ENCODE results near the gene PDE7B. TPM values are rescaled to one million over a fixed set of nuclear protein-coding genes. Genes with fewer than 3 reads are reported as not detected.

PDE7B gene
- total RNA-seq, 2 donors from 2014 or later = 9.0 to 11.2 TPM

- Histone ChIP-seq H3K27me3 (no peaks in the 10 kb centered on the region), H3K4me3 (no peak overlapping the region), H3K4me1 (peaks cover 0 to 4% of the 10 kb centered on the region in 2 donors), H3K27ac (no peak overlapping the region), H3K36me3 (no peaks in the 10 kb centered on the region), H3K9me3 (no peaks in the 10 kb centered on the region)
- DNase-seq (ENCODE audit: low spot score) = no peak
- TF ChIP-seq, protein P1, sequence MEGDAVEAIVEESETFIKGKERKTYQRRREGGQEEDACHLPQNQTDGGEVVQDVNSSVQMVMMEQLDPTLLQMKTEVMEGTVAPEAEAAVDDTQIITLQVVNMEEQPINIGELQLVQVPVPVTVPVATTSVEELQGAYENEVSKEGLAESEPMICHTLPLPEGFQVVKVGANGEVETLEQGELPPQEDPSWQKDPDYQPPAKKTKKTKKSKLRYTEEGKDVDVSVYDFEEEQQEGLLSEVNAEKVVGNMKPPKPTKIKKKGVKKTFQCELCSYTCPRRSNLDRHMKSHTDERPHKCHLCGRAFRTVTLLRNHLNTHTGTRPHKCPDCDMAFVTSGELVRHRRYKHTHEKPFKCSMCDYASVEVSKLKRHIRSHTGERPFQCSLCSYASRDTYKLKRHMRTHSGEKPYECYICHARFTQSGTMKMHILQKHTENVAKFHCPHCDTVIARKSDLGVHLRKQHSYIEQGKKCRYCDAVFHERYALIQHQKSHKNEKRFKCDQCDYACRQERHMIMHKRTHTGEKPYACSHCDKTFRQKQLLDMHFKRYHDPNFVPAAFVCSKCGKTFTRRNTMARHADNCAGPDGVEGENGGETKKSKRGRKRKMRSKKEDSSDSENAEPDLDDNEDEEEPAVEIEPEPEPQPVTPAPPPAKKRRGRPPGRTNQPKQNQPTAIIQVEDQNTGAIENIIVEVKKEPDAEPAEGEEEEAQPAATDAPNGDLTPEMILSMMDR (IDR thresholded peaks at IDR 0.05) = no peak
Observed at GRCh38 chr6:135870722-135871121, 19.2 kb downstream of the PDE7B start.

DNA sequence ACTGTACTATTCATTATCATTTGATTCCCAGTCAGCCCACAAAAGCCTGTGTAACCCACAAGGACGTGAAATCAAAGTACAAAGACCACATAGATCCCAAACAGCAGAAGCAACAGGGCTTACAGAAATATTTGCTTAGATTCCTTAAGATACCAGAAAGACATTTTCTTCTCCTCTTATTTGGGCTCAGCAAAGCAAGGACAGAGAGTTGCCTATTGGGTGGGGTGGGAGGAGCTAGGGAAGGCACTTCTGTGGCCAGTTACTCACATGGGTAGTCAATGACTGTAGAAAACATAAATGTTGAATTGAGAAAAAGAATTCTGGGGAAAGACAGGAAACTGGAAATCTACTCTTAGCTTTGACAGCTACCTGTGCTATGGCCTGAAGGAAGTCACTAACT, 19.8 kb downstream of the PDE7B start:
- Histone ChIP-seq H3K9me3 (no peaks in the 10 kb centered on the region), H3K27ac (no peak overlapping the region), H3K4me3 (no peak overlapping the region), H3K36me3 (no peaks in the 10 kb centered on the region), H3K4me1 (peaks cover 0 to 4% of the 10 kb centered on the region in 2 donors), H3K27me3 (no peaks in the 10 kb centered on the region)
- no peak for DNase-seq (ENCODE audit: low spot score)
- TF ChIP-seq, protein P1 (IDR thresholded peaks at IDR 0.05) = no peak

DNA sequence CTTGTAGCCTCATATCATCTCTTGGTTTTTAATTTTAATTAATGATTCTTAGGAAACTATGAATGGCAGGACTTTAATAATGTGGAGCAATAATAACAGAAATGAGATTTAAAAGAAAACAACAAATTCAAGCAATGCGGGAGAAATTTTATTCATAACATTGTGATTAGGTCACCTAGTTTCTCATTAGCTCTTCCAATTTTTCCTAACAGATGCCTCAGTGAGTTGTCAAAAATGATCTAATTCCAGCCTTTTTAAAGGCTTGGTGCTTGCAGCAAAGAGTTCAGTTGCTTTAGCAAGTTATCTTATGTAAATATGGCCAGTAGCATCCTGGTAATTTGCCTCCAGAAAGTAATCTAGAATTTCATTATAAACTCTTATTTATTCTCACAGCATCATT, 20.4 kb downstream of the PDE7B start:
- no peak overlapping the region for H3K27ac ChIP-seq
- no peaks in the 10 kb centered on the region for H3K27me3 ChIP-seq
- peaks cover 0 to 4% of the 10 kb centered on the region in 2 donors for H3K4me1 ChIP-seq
- TF ChIP-seq, protein P1 (IDR thresholded peaks at IDR 0.05) = no peak
- H3K36me3 ChIP-seq = no peaks in the 10 kb centered on the region
- no peak for DNase-seq (ENCODE audit: low spot score)
- no peaks in the 10 kb centered on the region for H3K9me3 ChIP-seq
- no peak overlapping the region for H3K4me3 ChIP-seq

GRCh38 chr6:135875446-135875845, 23.9 kb downstream of the PDE7B start:
- peaks cover 0 to 4% of the 10 kb centered on the region in 2 donors for H3K4me1 ChIP-seq
- no peaks in the 10 kb centered on the region for H3K27me3 ChIP-seq
- H3K27ac ChIP-seq = no peak overlapping the region
- no peak overlapping the region for H3K4me3 ChIP-seq
- H3K36me3 ChIP-seq = no peaks in the 10 kb centered on the region
- DNase-seq (ENCODE audit: low spot score) = no peak
- no peaks in the 10 kb centered on the region for H3K9me3 ChIP-seq
- TF ChIP-seq, protein P1 (IDR thresholded peaks at IDR 0.05) = no peak

DNA sequence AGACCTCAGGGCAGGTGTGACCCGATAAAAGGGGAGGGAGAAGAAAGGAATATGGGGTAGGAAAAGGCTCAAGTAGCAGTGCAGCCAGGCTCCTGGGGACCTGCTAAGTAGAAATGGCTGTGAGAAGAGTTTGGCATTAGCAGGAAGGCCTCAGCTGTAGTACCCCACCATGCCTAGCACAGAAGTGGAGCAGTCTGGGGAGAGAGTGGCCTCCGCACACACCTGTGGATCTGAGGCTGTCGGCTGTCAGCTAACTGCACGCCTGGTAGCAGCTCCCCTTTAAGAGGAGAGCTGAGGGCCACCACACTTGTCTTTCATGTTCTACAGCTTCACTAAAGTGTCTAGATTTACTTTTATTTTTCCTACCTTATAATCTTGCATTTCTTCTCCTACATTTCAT, 24.6 kb downstream of the PDE7B start:
- TF ChIP-seq, protein P1 (IDR thresholded peaks at IDR 0.05) = no peak
- no peaks in the 10 kb centered on the region for H3K27me3 ChIP-seq
- no peak overlapping the region for H3K27ac ChIP-seq
- peaks cover 0 to 4% of the 10 kb centered on the region in 2 donors for H3K4me1 ChIP-seq
- no peaks in the 10 kb centered on the region for H3K36me3 ChIP-seq
- no peak for DNase-seq (ENCODE audit: low spot score)
- H3K9me3 ChIP-seq = no peaks in the 10 kb centered on the region
- no peak overlapping the region for H3K4me3 ChIP-seq

- H3K4me3 ChIP-seq = no peak overlapping the region
- H3K9me3 ChIP-seq = no peaks in the 10 kb centered on the region
- no peaks in the 10 kb centered on the region for H3K4me1 ChIP-seq
- DNase-seq (ENCODE audit: low spot score) = no peak
- peak overlapping the region in 1 of 2 donors; percentile 26 for H3K27ac ChIP-seq
- TF ChIP-seq, protein P1 (IDR thresholded peaks at IDR 0.05) = no peak
- no peaks in the 10 kb centered on the region for H3K27me3 ChIP-seq
- H3K36me3 ChIP-seq = no peaks in the 10 kb centered on the region
Observed at GRCh38 chr6:135877666-135878065, 26.2 kb downstream of the PDE7B start.

Data from right atrium auricular region (tissue), 2 donors.